Erythroblast (primary cell): ENCODE results near the gene TRAPPC6A.
A peak's percentile ranks its signal among the peaks of the same experiment; 100 is the strongest.

Experiments used
- DNase-seq, 2 experiments: peaks; one replicate each; lab custom pipeline; 2025; lab: John Stamatoyannopoulos, UW
- GATA1 ChIP-seq: IDR thresholded peaks from 2 replicates; pipeline ENCODE4 v1.6.1; 2011; ENCODE audit warnings: low read depth, mild to moderate bottlenecking, control low read depth, low read length, moderate library complexity
- POLR2A ChIP-seq: IDR thresholded peaks from 2 replicates; pipeline ENCODE4 v1.6.1; 2011; ENCODE audit warnings: mild to moderate bottlenecking, low read length

The TRAPPC6A gene

DNA sequence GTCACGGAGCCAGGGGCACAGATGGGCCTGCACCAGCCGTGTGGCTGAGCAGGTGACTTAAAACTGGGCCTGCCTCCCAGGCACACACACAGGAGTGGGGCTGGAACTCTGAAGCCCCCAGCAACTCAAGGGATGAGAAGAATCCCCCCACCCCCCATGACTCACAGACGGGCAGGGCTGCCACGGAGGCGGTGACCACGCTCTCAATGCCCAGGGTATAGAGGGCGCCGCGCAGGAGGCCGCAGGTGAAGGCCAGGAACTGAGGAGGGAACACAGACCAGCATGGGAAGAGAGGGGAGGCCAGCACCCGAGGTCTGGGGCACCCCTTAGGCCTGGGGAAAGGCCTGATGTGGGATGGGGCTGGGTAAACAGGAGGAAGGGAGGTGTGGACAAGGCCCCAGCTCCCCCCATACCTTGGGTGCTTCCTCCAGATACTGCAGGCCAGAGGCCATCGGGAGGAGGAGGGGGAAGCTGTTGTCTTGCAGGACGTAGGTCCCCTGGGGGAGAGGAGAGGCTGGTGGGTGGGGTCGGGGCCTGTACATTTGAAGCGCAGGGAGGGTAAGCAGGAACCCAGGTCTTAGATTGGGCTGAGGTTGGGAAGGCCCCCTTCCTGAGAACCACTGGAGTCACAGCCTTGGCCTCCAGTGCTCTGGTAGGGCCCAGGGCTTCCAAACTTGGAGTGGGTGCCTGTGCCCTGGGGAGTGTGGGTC is 14.1 kb downstream of the TRAPPC6A start:
- no peak for DNase-seq
- no peak for TF ChIP-seq POLR2A
- TF ChIP-seq GATA1, result no peak

DNA sequence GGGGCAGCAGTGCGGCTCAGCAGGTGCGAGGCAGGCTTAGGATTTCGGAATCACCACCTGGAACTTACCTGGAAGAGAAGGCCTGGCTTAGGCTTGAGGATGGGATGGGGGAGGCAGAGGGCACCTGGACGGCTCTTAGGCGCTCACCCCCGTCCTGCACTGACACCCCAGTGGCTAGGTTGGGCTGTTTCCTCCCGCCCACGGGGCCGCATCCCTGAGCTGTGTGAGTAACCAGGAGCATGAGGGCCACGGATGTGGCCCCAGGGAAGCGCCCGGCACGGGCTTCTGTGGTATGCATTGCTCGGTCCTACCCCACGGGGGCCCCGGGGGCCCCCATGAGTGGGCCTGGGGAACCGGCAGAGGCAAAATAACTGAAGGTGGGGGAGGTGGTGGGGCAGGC is 14.9 kb downstream of the TRAPPC6A start:
- DNase-seq, result no peak
- TF ChIP-seq POLR2A, result no peak
- TF ChIP-seq GATA1, result no peak

DNA sequence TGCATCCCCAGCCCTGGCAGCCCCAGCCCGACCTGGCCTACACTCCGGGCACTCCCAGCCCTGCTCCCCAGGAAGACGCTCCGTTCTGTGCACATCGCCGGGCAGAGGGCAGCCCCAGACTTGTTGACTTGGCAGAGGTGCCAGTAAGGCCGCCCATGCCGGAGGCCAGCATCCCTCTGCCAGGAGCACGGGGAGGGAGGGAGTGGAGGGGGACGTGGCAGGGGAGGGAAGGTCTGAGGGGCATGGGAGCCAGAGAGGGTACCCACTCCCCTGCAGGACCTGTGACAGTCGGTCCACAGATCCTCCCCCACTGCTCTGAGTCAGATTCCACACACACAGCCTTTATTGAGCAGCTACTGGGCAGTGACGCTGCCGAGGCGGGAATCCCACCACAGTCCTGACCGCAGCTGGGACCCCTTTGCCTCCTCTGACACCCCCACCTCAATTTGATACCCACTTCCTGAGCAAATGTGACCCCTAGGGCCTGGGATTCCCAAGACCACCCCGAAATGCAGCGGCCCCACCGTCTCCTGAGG is 15.4 kb downstream of the TRAPPC6A start:
- no peak for DNase-seq
- TF ChIP-seq POLR2A, result no peak
- TF ChIP-seq GATA1, result no peak

DNA sequence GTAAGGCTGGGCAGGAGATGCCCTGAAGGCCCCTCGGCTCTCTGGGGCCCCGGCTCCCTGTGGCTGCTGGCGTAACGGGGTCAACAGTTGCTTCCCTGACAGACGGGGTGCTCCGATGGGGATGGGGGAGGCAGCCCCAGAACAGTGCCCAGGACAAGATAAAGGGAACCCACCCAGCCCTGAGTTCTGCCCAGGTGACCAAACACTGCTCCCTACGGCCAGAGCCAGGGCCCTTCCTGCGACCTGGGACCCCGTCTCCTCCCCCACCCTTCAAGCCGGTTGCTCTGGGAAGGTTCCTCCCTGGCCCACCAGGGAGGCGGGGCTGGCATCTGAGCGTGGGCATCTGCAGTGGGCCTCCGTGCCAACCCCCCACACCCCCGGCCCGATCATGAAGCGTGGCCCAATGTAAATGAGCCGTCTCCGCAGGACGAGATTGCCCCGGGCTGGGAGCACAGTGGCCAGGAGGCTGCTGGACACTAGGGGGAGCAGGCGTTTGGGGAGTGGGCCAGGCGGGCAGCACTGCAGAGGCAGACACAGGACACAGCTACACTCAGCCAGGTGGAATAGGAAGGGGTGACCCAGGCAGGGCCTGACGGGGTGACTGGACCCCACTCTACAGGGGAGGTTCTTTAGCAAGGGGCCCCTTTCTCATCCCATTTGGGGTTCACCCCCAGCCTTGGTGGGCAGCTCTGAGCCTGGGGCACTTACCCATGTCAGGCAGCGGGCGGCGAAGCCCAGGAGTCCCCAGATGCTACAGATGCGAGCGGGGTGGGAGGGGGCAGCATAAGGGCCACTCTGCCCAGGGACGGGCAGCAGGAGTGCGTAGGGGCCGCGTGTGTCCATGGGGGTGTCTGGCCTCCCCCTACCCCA is 16.1 kb downstream of the TRAPPC6A start:
- TF ChIP-seq GATA1 (no peak), POLR2A (no peak)
- no peak for DNase-seq

DNA sequence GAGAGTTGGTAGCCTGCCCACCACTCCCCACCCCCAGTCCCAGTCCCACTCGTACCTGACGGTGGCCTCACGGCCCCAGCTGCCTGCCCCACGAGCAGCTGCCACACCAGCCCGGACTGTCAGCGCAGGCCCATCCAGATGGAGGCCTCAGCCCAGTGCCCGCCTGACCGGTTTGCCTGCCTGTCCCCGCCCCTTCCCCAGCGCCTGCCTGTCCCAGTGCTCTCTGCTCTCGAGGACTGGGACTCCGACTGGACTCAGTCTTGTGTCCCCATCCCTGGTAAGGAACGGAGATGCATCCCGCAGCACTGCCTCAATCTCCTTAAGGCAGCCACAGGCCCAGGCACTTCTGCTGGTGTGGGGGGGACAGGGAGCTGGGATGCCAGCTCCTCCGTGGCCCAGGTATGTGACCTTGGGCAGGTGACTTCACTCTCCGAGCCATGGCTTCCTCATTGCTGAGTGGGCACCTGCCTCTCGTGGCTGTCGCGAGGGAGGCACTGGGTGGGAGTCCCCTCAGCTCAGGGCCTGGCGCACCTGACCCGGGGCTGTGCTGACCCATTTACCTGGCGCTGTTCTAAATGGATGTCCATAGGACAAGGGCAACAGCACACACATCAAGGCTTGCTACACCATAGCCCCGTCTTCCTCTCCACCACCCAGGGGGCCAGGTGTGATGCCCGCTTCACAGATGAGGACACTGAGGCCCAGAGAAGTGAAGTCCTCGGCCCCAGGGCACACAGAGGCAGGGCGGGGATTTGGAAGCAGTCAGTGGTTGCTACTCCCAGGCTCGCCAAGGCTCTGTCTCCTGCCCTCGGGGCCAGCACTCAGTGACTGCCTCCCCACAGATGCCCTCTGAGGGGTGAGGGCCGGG is 16.9 kb downstream of the TRAPPC6A start, which contains the start of gene NKPD1:
TSS of gene NKPD1 (minus strand) at position 113 of the 868 bp plus-strand sequence. CDS start 832 bp downstream, outside the sequence.
- DNase-seq, result no peak
- TF ChIP-seq GATA1, result no peak
- TF ChIP-seq POLR2A, result no peak

- TF ChIP-seq POLR2A (no peak), GATA1 (no peak)
- no peak for DNase-seq
Observed at GRCh38 chr19:45159971-45160324, 18.1 kb downstream of the TRAPPC6A start.

GRCh38 chr19:45159210-45159970 is 18.6 kb downstream of the TRAPPC6A start:
- no peak for TF ChIP-seq POLR2A
- TF ChIP-seq GATA1, result no peak
- DNase-seq, result no peak

DNA sequence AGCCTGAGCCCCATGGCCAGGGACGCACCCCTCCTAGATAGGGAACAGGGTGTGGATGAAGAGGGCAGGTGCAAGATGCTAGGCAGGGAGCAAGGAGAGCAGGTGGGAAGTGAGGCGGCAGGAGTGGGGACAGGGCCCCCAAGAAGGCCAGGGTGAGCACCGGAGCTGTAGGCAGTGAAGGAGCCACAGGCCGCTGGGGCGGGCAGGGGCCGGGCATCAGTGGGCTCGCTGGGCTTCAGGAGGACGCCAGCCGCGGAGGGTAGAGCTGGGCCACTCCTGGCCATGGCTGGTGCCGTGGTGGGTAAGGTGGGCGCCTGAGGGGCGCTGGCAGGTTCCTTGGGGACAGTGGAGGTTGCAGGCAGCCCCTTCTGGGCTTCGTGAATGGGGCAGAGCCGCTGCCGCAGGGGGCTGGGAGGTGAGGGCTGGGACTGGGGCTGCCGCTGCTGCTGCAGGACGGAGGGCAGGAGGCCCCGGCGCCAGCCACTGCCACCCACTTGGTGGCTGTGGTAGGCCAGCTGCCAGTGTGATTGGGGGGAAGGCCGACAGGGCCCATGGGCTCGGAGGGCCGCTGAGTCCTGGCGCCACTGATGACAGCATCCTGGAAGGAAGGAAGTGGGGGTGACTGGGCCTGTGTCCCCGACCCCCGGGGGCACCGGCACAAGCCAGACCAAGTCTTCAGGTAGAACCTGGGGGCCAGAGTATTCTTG is 19.4 kb downstream of the TRAPPC6A start:
- no peak for TF ChIP-seq GATA1
- TF ChIP-seq POLR2A, result no peak

DNA sequence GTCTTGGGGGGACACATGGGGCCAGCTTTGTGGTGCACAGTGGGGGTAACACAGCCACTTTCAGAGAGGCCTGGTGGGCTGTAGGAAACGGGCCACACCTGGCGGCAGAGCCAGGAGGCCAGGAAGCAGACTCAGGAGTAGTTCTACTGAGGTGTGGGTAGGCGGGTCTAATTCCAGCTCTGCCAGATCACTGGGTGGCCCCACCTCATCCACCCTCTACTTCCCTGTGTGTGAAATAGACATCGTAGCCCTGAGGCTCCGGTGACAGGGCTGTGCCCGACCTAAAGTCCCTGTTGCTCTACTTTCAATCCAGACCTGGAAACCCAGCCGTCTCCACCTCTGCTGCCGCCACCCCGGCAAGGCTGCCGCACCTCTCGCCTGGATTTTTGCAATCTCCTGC is 21.3 kb downstream of the TRAPPC6A start:
- no peak for DNase-seq
- TF ChIP-seq POLR2A, result no peak

More for the DNA sequence above, 19.4 kb downstream of the TRAPPC6A start:
- DNase-seq, result no peak

DNA sequence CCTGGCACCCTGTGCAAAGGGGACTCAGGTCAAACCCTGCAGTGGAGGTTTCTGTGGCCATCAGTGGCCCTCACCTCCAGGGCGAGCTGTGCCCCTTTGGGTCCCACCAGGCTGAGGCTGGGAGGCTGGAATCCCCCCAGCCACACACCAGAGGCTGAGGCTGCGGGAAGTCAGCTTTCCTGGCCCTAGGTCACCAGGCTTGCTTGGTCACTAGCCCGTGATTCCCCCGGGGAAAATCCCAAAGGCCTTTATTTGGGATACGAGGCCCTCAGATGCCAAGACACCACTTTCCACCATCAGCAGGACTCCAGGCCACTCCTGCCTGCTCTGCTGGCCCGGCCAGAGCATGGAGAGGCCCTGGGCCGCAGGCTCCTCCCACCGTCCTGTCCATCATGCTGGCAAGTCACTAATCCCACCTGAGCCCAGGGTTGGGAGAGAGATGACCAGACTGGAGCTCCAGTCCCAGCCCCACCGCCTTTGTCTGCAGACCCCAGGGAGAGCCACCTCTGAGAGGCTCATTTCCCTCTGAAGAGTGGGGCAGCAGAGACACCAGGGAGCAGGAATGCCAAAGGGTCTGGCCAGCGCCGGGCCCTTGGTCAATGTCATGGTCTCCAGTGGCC is 21.9 kb downstream of the TRAPPC6A start:
- TF ChIP-seq POLR2A (no peak), GATA1 (no peak)
- no peak for DNase-seq

- peak; percentile 32 to 35 for DNase-seq
- TF ChIP-seq POLR2A, result no peak
- no peak for TF ChIP-seq GATA1
Observed at GRCh38 chr19:45154064-45154827, 23.8 kb downstream of the TRAPPC6A start.
